Activated CD8-positive, alpha-beta T cell treated with anti-CD3 and anti-CD28 coated beads for 36 hours (primary cell): ENCODE data around the gene CNTNAP4. TPM values are rescaled to one million over a fixed set of nuclear protein-coding genes. Genes with fewer than 3 reads are reported as not detected.

Source experiments
- ATAC-seq: fragments of 200-7000 bp; cut with Tn5 transposase; one replicate; pipeline ENCODE4 v1.10.0; 2021; ENCODE audit warnings: mild to moderate bottlenecking, moderate library complexity
- CTCF ChIA-PET: fragments of 350-600 bp; sonication (Branson Sonifier 250); formaldehyde crosslinking; loops from one replicate; lab custom pipeline; 2021; ENCODE audit warnings: antibody characterized with exemption; lab: Charles Lee
- POLR2A ChIA-PET: fragments of 350-600 bp; sonication (Branson Sonifier 250); formaldehyde crosslinking; loops from one replicate; lab custom pipeline; 2021; ENCODE audit warnings: antibody characterized with exemption; lab: Charles Lee
- DNase-seq: peaks from one replicate; pipeline ENCODE4 v3.0.0-alpha.2; 2020
- H3K27ac Mint-ChIP-seq: one replicate; pipeline ENCODE4 v1.8.0; 2021; ENCODE audit warnings: mild to moderate bottlenecking, mixed read lengths
- H3K27me3 Mint-ChIP-seq: one replicate; pipeline ENCODE4 v1.8.0; 2021; ENCODE audit warnings: mixed read lengths
- H3K36me3 Mint-ChIP-seq: one replicate; pipeline ENCODE4 v1.8.0; 2021; ENCODE audit warnings: low read depth, mixed read lengths
- H3K4me1 Mint-ChIP-seq: one replicate; pipeline ENCODE4 v1.8.0; 2021; ENCODE audit warnings: low read depth, mixed read lengths
- H3K4me3 Mint-ChIP-seq: one replicate; pipeline ENCODE4 v1.8.0; 2021; ENCODE audit warnings: mild to moderate bottlenecking, moderate library complexity, mixed read lengths
- H3K9me3 Mint-ChIP-seq: one replicate; pipeline ENCODE4 v1.8.0; 2021; ENCODE audit warnings: mixed read lengths
- intact Hi-C: fragments of 100-400 bp; cut with micrococcal nuclease; formaldehyde crosslinking; loops from one replicate; pipeline ENCODE4 v1.10.0; 2022
- total RNA-seq, 2 experiments: library from RNA; stranded (reverse); gene quantifications; one replicate each; pipeline ENCODE4 v1.2.3, GENCODE V29; 2021
- TF ChIP-seq, protein P1 (sequence below): fragments of 200-600 bp; IDR thresholded peaks from one replicate; pipeline ENCODE4 v1.8.0; 2022; ENCODE audit warnings: antibody characterized with exemption, mild to moderate bottlenecking

Gene CNTNAP4
- total RNA-seq, 2 experiments from 2014 or later = not detected

DNA sequence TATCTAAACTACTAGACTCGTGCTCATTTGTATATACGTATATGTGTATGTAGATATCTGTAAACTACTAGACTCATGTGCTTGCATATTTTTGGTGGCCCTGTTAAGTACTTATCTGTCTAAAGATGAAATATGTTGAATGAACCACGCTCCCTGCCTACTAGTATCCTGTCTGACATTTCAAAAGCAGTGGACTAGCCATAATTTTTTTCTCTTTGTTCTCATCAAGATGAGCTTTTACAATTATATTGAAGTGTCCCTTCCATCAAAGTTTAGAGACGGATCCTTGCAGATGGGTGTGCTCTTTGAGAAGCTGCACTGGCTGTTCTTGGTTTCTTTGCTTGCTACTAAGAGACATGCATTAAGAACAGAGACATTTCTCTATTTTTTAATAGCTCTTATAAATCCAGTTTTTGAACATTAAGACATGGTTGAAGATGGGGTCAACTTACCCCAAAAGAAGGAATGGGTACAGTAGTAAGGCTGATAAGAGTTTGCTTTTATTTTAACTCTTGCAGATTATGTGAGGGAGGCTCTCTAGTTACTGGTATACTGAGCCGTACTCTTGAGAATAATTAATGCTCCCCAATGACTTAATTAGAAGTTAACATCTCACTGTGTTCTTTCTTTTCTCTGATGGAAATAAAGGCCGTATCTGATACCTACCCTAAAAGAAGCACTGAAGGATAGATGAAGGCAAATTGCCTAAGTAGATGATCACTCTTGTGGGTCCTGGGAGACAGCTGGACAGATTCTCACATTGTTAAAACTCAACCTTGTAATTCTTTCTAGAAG is 3.4 kb downstream of the CNTNAP4 start:
- ChIA-PET POLR2A (no interaction called here), CTCF (no interaction called here)
- no peak for ATAC-seq
- Mint-ChIP-seq H3K9me3 (no peaks in the 10 kb centered on the region), H3K36me3 (no peaks in the 10 kb centered on the region), H3K4me1 (no peaks in the 10 kb centered on the region), H3K27ac (no peak overlapping the region), H3K27me3 (no peaks in the 10 kb centered on the region), H3K4me3 (no peak overlapping the region)
- intact Hi-C loops = no loop called here
- DNase-seq = no peak
- TF ChIP-seq, protein P1, sequence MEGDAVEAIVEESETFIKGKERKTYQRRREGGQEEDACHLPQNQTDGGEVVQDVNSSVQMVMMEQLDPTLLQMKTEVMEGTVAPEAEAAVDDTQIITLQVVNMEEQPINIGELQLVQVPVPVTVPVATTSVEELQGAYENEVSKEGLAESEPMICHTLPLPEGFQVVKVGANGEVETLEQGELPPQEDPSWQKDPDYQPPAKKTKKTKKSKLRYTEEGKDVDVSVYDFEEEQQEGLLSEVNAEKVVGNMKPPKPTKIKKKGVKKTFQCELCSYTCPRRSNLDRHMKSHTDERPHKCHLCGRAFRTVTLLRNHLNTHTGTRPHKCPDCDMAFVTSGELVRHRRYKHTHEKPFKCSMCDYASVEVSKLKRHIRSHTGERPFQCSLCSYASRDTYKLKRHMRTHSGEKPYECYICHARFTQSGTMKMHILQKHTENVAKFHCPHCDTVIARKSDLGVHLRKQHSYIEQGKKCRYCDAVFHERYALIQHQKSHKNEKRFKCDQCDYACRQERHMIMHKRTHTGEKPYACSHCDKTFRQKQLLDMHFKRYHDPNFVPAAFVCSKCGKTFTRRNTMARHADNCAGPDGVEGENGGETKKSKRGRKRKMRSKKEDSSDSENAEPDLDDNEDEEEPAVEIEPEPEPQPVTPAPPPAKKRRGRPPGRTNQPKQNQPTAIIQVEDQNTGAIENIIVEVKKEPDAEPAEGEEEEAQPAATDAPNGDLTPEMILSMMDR = no peak

DNA sequence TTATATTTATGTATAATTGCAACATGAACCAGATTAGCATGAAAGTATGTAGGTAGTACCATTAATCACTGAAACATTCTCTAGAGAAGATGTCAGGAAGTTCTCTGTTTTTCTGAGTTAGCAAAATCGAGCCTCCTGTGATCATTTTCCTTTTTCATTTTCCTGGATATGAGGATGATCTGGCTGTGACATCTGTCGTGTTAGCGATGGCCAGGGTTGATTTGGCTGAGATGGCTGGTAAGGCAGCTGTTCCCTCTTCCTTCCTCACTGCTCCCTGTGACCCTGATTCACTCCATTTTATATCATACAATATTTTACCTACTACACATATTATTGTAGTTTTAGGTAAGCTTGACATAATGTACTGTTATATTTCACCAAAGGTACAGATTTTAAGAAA is 10.3 kb downstream of the CNTNAP4 start:
- no peak for DNase-seq
- TF ChIP-seq, protein P1 = no peak
- H3K4me3 Mint-ChIP-seq = no peak overlapping the region
- intact Hi-C loops = no loop called here
- H3K4me1 Mint-ChIP-seq = no peaks in the 10 kb centered on the region
- no peak overlapping the region for H3K27ac Mint-ChIP-seq
- no peaks in the 10 kb centered on the region for H3K36me3 Mint-ChIP-seq
- no peak for ATAC-seq
- ChIA-PET POLR2A (no interaction called here), CTCF (no interaction called here)
- no peaks in the 10 kb centered on the region for H3K27me3 Mint-ChIP-seq
- H3K9me3 Mint-ChIP-seq = no peaks in the 10 kb centered on the region

DNA sequence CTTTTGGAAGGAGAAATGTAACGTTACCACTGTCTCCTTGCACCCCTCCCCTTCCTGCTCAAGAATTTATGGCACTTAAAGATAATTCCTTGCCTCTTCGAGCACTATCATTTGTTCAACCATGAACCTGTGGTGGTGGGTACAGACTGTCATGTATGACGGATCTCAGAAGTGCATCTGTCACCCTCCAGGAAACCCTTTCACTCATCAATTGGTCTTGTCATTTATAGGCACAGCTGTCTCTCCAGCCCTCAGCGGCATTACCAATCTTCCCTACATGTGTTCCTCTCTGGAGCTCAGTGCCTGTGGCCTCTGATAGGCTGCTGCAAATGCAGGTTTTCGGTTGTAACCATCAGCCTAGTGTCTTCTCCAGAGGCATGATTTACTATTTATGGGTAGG is 15.0 kb downstream of the CNTNAP4 start:
- CTCF ChIA-PET = no interaction called here
- H3K4me1 Mint-ChIP-seq = no peaks in the 10 kb centered on the region

DNA sequence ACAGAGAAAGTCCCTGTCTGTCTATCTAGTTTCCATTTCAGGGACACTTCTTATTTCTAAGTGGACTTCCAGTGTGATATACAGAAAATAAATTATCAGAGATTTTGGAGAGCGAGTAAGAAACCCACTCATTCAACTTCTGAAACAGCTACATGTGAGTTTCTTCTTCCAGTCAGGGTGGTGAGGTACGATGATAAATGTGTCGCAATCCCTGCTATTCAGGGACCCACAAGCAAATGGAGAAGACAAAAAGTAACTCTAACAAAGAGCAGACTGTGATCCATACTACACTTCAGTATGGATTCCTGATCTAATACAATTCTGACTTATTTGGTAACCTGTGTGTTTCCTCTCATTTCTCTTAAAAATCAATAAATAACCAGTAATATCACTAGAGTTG is 16.8 kb downstream of the CNTNAP4 start:
- no peaks in the 10 kb centered on the region for H3K27me3 Mint-ChIP-seq
- no peaks in the 10 kb centered on the region for H3K36me3 Mint-ChIP-seq
- POLR2A ChIA-PET = no interaction called here
- ATAC-seq (no peak), DNase-seq (no peak)
- TF ChIP-seq, protein P1 = no peak
- no peak overlapping the region for H3K4me3 Mint-ChIP-seq
- no peaks in the 10 kb centered on the region for H3K4me1 Mint-ChIP-seq
- intact Hi-C loops = no loop called here
- H3K27ac Mint-ChIP-seq = no peak overlapping the region
- peaks cover 4% of the 10 kb centered on the region for H3K9me3 Mint-ChIP-seq
- CTCF ChIA-PET = no interaction called here

More for the DNA sequence above, 15.0 kb downstream of the CNTNAP4 start:
- intact Hi-C loops = no loop called here
- TF ChIP-seq, protein P1 = no peak
- H3K27me3 Mint-ChIP-seq = no peaks in the 10 kb centered on the region
- no peaks in the 10 kb centered on the region for H3K36me3 Mint-ChIP-seq
- POLR2A ChIA-PET = no interaction called here
- no peak overlapping the region for H3K27ac Mint-ChIP-seq
- H3K9me3 Mint-ChIP-seq = no peaks in the 10 kb centered on the region
- H3K4me3 Mint-ChIP-seq = no peak overlapping the region
- ATAC-seq = no peak
- DNase-seq = no peak

DNA sequence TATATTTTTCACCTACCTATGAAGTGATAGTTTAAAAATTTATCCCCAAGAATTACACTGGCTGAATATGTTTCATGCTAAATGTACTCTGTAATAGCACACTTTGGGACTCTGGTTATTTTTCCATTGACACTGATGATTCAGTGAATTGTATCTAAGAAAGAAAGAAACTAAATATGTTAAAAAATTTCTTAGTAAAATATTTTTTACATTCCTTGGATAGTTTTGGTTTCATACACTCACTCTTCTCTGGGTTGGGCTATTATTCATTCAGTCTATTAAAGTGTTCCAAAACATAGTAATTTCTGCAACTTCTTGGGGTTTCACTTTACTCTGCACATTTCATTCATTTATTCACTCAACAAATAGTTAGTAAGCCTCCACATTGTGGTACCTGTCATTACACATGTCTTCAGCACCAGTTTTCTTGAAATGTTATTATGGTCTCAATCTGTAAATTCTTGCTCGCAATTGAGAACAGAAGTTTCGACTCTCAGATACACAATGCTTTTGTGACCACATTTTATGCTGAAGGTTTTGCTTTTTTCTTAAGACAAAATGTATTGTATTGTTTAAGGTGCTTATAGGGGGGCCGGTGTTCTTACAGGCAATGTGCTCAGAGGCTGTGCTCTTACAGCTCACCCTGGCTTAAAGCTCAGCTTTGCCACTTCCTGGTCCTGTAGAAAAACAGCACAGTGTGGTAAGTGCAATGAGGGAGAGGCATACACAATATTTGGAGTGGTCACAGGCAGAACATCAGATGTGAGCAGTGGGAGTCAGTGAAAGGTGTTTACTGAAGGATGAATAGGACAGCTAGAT is 17.4 kb downstream of the CNTNAP4 start:
- POLR2A ChIA-PET = no interaction called here

More for the DNA sequence above, 17.4 kb downstream of the CNTNAP4 start:
- Mint-ChIP-seq H3K9me3 (peaks cover 4% of the 10 kb centered on the region), H3K27ac (no peak overlapping the region), H3K4me3 (no peak overlapping the region), H3K36me3 (no peaks in the 10 kb centered on the region), H3K27me3 (no peaks in the 10 kb centered on the region), H3K4me1 (no peaks in the 10 kb centered on the region)
- CTCF ChIA-PET = no interaction called here
- DNase-seq (no peak), ATAC-seq (no peak)
- intact Hi-C loops = no loop called here
- TF ChIP-seq, protein P1 = no peak
